H1 (cell line): Measurements from ENCODE around the gene TLK1. TPM values are rescaled to one million over a fixed set of nuclear protein-coding genes. Genes with fewer than 3 reads are reported as not detected.
A peak's percentile ranks its signal among the peaks of the same experiment; 100 is the strongest.

ENCODE experiments used
- CTCF ChIA-PET: fragments of 300-600 bp; sonication (Branson Sonifier 250); formaldehyde crosslinking; loops from one replicate; lab custom pipeline; 2021; ENCODE audit not compliant: partially characterized antibody; lab: Charles Lee
- POLR2A ChIA-PET: fragments of 300-600 bp; sonication (Branson Sonifier 250); formaldehyde crosslinking; loops from one replicate; lab custom pipeline; 2021; ENCODE audit warnings: inconsistent platforms; ENCODE audit not compliant: partially characterized antibody; lab: Charles Lee
- DNase-seq, 2 experiments: peaks; one replicate each; pipeline versions ENCODE4 v3.0.0 to v3.0.0-alpha.2; 2010 to 2022; ENCODE audit warnings: low spot score in 2 of 2, low read depth in 1 of 2, mixed read lengths in 1 of 2
- FAIRE-seq: peaks from 2 replicates; lab custom pipeline; 2011; peaks lifted over from hg19 to GRCh38; lab: Jason Lieb, UNC
- H2AFZ ChIP-seq: 2 replicates; pipeline ENCODE4 v1.8.1; 2012; ENCODE audit warnings: low read length, inconsistent platforms
- H2AK5ac ChIP-seq: 2 replicates; pipeline ENCODE4 v1.6.1; 2013; ENCODE audit warnings: low read depth, low read length
- H2BK120ac ChIP-seq: replicated peaks from 2 replicates; pipeline ENCODE3; 2013; ENCODE audit warnings: low read depth, low read length, inconsistent platforms
- H2BK12ac ChIP-seq: 2 replicates; pipeline ENCODE4 v1.6.1; 2013; ENCODE audit warnings: low read depth, low read length
- H2BK15ac ChIP-seq: 2 replicates; pipeline ENCODE4 v1.6.1; 2013; ENCODE audit warnings: low read length
- H2BK20ac ChIP-seq: 2 replicates; pipeline ENCODE4 v1.6.1; 2013; ENCODE audit warnings: low read length
- H2BK5ac ChIP-seq: 2 replicates; pipeline ENCODE4 v1.6.1; 2013; ENCODE audit warnings: low read depth, low read length
- H3K14ac ChIP-seq: 2 replicates; pipeline ENCODE4 v1.6.1; 2013; ENCODE audit warnings: inconsistent platforms; ENCODE audit not compliant: insufficient read length
- H3K18ac ChIP-seq: 2 replicates; pipeline ENCODE4 v1.6.1; 2013; ENCODE audit warnings: low read length; ENCODE audit errors: extremely low read depth
- H3K23ac ChIP-seq: 2 replicates; pipeline ENCODE4 v1.6.1; 2013; ENCODE audit warnings: inconsistent platforms; ENCODE audit not compliant: insufficient read length
- H3K23me2 ChIP-seq: 2 replicates; pipeline ENCODE4 v1.6.1; 2013; ENCODE audit warnings: low read depth, low read length
- H3K27ac ChIP-seq: 2 replicates; pipeline ENCODE4 v1.6.1; 2011; ENCODE audit warnings: low read depth, low read length, inconsistent platforms
- H3K27me3 ChIP-seq, 4 experiments: replicated peaks in 1 of 4; 1 replicate in 1 of 4; 2 replicates in 3 of 4; pipeline versions ENCODE4 v1.6.1 to v1.8.1; 2011 to 2013; ENCODE audit warnings: low read length in 3 of 4, mild to moderate bottlenecking in 3 of 4, inconsistent platforms in 2 of 4, mixed read lengths in 2 of 4, moderate library complexity in 1 of 4; ENCODE audit not compliant: control insufficient read depth in 3 of 4, insufficient read depth in 3 of 4; ENCODE audit errors: extremely low read depth in 1 of 4
- H3K36me3 ChIP-seq, 4 experiments: 2 replicates each; pipeline versions ENCODE4 v1.6.1 to v1.8.1; 2011 to 2013; ENCODE audit warnings: mild to moderate bottlenecking in 4 of 4, low read length in 3 of 4, moderate library complexity in 2 of 4, control low read depth in 1 of 4, inconsistent platforms in 1 of 4; ENCODE audit not compliant: insufficient read depth in 4 of 4, control insufficient read depth in 2 of 4
- H3K4ac ChIP-seq: replicated peaks from 2 replicates; pipeline ENCODE3; 2013; ENCODE audit warnings: low read length, low read depth, mixed read lengths, inconsistent platforms; ENCODE audit not compliant: insufficient read length
- H3K4me1 ChIP-seq, 4 experiments: replicated peaks in 1 of 4; 1 replicate in 1 of 4; 2 replicates in 3 of 4; pipeline versions ENCODE4 v1.6.1 to v1.8.1; 2011 to 2013; ENCODE audit warnings: low read length in 3 of 4, inconsistent platforms in 2 of 4, mixed read lengths in 1 of 4; ENCODE audit not compliant: insufficient read depth in 4 of 4, control insufficient read depth in 3 of 4
- H3K4me2 ChIP-seq, 2 experiments: 2 replicates each; pipeline versions ENCODE4 v1.6.1 to v1.8.1; 2011 to 2013; ENCODE audit warnings: low read depth in 2 of 2, low read length in 2 of 2, control low read depth in 1 of 2, inconsistent platforms in 1 of 2, mild to moderate bottlenecking in 1 of 2; ENCODE audit not compliant: insufficient read depth in 1 of 2
- H3K4me3 ChIP-seq, 4 experiments: fragments of 200-600, 300-600 bp in 1 of 4; sonication (generic), shearing (Covaris generic), sonication (Bioruptor Twin) in 1 of 4; 2 replicates each; pipeline versions ENCODE4 v1.5.1 to v1.8.1; 2011 to 2016; ENCODE audit warnings: low read length in 4 of 4, low read depth in 3 of 4, control low read depth in 2 of 4, inconsistent platforms in 2 of 4, mild to moderate bottlenecking in 2 of 4, mixed read lengths in 1 of 4, moderate library complexity in 1 of 4; ENCODE audit not compliant: insufficient read depth in 2 of 4; ENCODE audit errors: extremely low read depth in 1 of 4
- H3K56ac ChIP-seq: replicated peaks from 2 replicates; pipeline ENCODE3; 2013; ENCODE audit warnings: low read depth, mild to moderate bottlenecking, mixed read lengths, low read length, inconsistent platforms; ENCODE audit not compliant: insufficient read length
- H3K79me1 ChIP-seq: 2 replicates; pipeline ENCODE4 v1.6.1; 2013; ENCODE audit warnings: low read depth, low read length, control low read depth
- H3K79me2 ChIP-seq, 2 experiments: 2 replicates each; pipeline versions ENCODE4 v1.6.1 to v1.8.1; 2012 to 2013; ENCODE audit warnings: low read length in 2 of 2, mild to moderate bottlenecking in 2 of 2, inconsistent platforms in 1 of 2; ENCODE audit not compliant: insufficient read depth in 2 of 2, control insufficient read depth in 1 of 2
- H3K9ac ChIP-seq, 4 experiments: replicated peaks in 1 of 4; 1 replicate in 1 of 4; 2 replicates in 3 of 4; pipeline versions ENCODE4 v1.6.1 to v1.8.1; 2011 to 2013; ENCODE audit warnings: low read depth in 3 of 4, low read length in 3 of 4, control low read depth in 2 of 4, mild to moderate bottlenecking in 2 of 4, moderate library complexity in 2 of 4, inconsistent platforms in 1 of 4; ENCODE audit errors: extremely low read depth in 1 of 4
- H3K9me3 ChIP-seq, 2 experiments: 2 replicates each; pipeline versions ENCODE4 v1.6.1 to v1.8.1; 2012 to 2013; ENCODE audit warnings: mild to moderate bottlenecking in 2 of 2, moderate library complexity in 2 of 2, control low read depth in 1 of 2, inconsistent platforms in 1 of 2, low read depth in 1 of 2, low read length in 1 of 2, mixed read lengths in 1 of 2; ENCODE audit not compliant: insufficient read depth in 2 of 2
- H4K20me1 ChIP-seq, 2 experiments: replicated peaks in 1 of 2; 2 replicates each; pipeline versions ENCODE3 to v1.8.1; 2011 to 2013; ENCODE audit warnings: inconsistent platforms in 2 of 2, low read length in 2 of 2, mild to moderate bottlenecking in 1 of 2; ENCODE audit not compliant: insufficient read depth in 2 of 2, control insufficient read depth in 1 of 2
- H4K5ac ChIP-seq: 2 replicates; pipeline ENCODE4 v1.6.1; 2013; ENCODE audit warnings: low read length, low read depth, mixed read lengths, inconsistent platforms; ENCODE audit not compliant: insufficient read length
- H4K8ac ChIP-seq: 2 replicates; pipeline ENCODE4 v1.8.0; 2013; ENCODE audit warnings: mild to moderate bottlenecking, moderate library complexity, low read length, inconsistent platforms; ENCODE audit not compliant: insufficient read depth; ENCODE audit errors: extremely low read depth
- H4K91ac ChIP-seq: replicated peaks from 2 replicates; pipeline ENCODE3; 2013; ENCODE audit warnings: low read length, mixed read lengths, inconsistent platforms; ENCODE audit not compliant: insufficient read length
- BCL11A ChIP-seq, 2 experiments: IDR thresholded peaks; one replicate each; pipeline ENCODE4 v1.6.1; 2011; ENCODE audit warnings: low read depth in 2 of 2, low read length in 2 of 2, mild to moderate bottlenecking in 2 of 2
- CREB1 ChIP-seq: IDR thresholded peaks from 2 replicates; pipeline ENCODE4 v1.6.1; 2012; ENCODE audit warnings: inconsistent platforms
- EP300 ChIP-seq, 2 experiments: IDR thresholded peaks; 1 replicate in 1 of 2; 2 replicates in 1 of 2; pipeline ENCODE4 v1.6.1; 2011 to 2012; ENCODE audit warnings: low read depth in 2 of 2, low read length in 2 of 2, mild to moderate bottlenecking in 2 of 2, borderline replicate concordance in 1 of 2, inconsistent platforms in 1 of 2, moderate library complexity in 1 of 2
- GTF2F1 ChIP-seq: IDR thresholded peaks from 2 replicates; pipeline ENCODE4 v1.6.1; 2012; ENCODE audit warnings: low read depth, low read length, improper control_type of control experiment, borderline replicate concordance
- JUND ChIP-seq: IDR thresholded peaks from 2 replicates; pipeline ENCODE4 v1.6.1; 2011; ENCODE audit warnings: mild to moderate bottlenecking, improper control_type of control experiment, low read length
- MAX ChIP-seq: IDR thresholded peaks from 2 replicates; pipeline ENCODE4 v1.6.1; 2012; ENCODE audit warnings: inconsistent platforms
- POLR2A ChIP-seq, 2 experiments: IDR thresholded peaks; 1 replicate in 1 of 2; 2 replicates in 1 of 2; pipeline ENCODE4 v1.6.1; 2011; ENCODE audit warnings: low read depth in 2 of 2, low read length in 2 of 2, mild to moderate bottlenecking in 2 of 2; ENCODE audit errors: control extremely low read depth in 1 of 2
- RAD21 ChIP-seq, 2 experiments: IDR thresholded peaks in 1 of 2; conservative IDR thresholded peaks in 1 of 2; 2 replicates each; pipeline ENCODE4 v1.6.1; 2011; ENCODE audit warnings: low read depth in 2 of 2, low read length in 2 of 2, improper control_type of control experiment in 1 of 2, inconsistent platforms in 1 of 2, mild to moderate bottlenecking in 1 of 2, moderate library complexity in 1 of 2
- RBBP5 ChIP-seq: IDR thresholded peaks from 2 replicates; pipeline ENCODE4 v1.7.1; 2012; ENCODE audit warnings: low read depth, mild to moderate bottlenecking, inconsistent platforms, low read length, moderate library complexity, borderline replicate concordance
- RXRA ChIP-seq: IDR thresholded peaks from 2 replicates; pipeline ENCODE4 v1.6.1; 2011; ENCODE audit warnings: low read depth, mild to moderate bottlenecking, low read length, moderate library complexity; ENCODE audit not compliant: insufficient read depth
- SUZ12 ChIP-seq: fragments of 200-600 bp; sonication (generic); IDR thresholded peaks from 2 replicates; pipeline ENCODE4 v1.6.1; 2012; ENCODE audit warnings: mild to moderate bottlenecking, inconsistent platforms, low read length, moderate library complexity, mixed read lengths
- TAF1 ChIP-seq: IDR thresholded peaks from 2 replicates; pipeline ENCODE4 v1.6.1; 2011; ENCODE audit warnings: mild to moderate bottlenecking, low read depth, low read length
- TCF12 ChIP-seq: IDR thresholded peaks from 2 replicates; pipeline ENCODE4 v1.6.1; 2011; ENCODE audit warnings: low read depth, mild to moderate bottlenecking, low read length
- WGBS, 2 experiments: shearing (Covaris generic) in 1 of 2; methylation state at CpG; one replicate each; pipeline versions ENCODE4 v1.1.6 to v1.1.7; 2013 to 2015; ENCODE audit warnings: low lambda C conversion rate in 2 of 2, mixed read lengths in 2 of 2, inconsistent platforms in 1 of 2, low coverage in 1 of 2, missing lambda C conversion rate in 1 of 2; ENCODE audit not compliant: insufficient replicate concordance in 2 of 2, insufficient coverage in 1 of 2, insufficient read length in 1 of 2; ENCODE audit errors: extremely low coverage in 1 of 2, missing lambda C conversion rate in 1 of 2; 5-methylcytosine and 5-hydroxymethylcytosine counted together
- polyA plus RNA-seq, 7 experiments: library from polyadenylated mRNA; depleted of rRNA in 3 of 7; stranded (reverse) in 5 of 7; unstranded in 2 of 7; fragments of >200 nt in 5 of 7; fragments of 200-250 nt in 2 of 7; gene quantifications; 1 replicate in 5 of 7; 2 replicates in 1 of 7; 4 replicates in 1 of 7; pipeline versions ENCODE4 v1.2.1 to v1.2.3, GENCODE V29; 2011 to 2013; ENCODE audit warnings: missing spikeins in 2 of 7, mixed read lengths in 2 of 7
- total RNA-seq: library from RNA; stranded (reverse); fragmentation: NEBNext Ultra II Directional; extraction: Animal tissue kit (Norgen Biotek cat#: 25700); gene quantifications from 2 replicates; pipeline ENCODE4 v1.2.1, GENCODE V29; 2021

The TLK1 gene
- total and polyA plus RNA-seq, 2 of the 8 experiments (the other 6 are each of a cell fraction or from before 2014, with no cell fraction given) = 11.2 to 102 TPM

GRCh38 chr2:171166328-171166983 is 5.8 kb upstream of the TLK1 start:
- Histone ChIP-seq H2BK5ac (no peak overlapping the region), H3K36me3 (no peaks in the 10 kb centered on the region), H4K8ac (no peak overlapping the region), H2BK15ac (no peak overlapping the region), H3K4me1 (no peaks in the 10 kb centered on the region; a peak in 2 of 7 replicates), H2AK5ac (no peak overlapping the region), H3K9me3 (no peaks in the 10 kb centered on the region; a peak in 1 of 4 replicates), H3K56ac (no peak overlapping the region), H3K27ac (no peak overlapping the region), H4K20me1 (no peaks in the 10 kb centered on the region), H3K23ac (no peak overlapping the region), H3K23me2 (no peaks in the 10 kb centered on the region), H2BK120ac (no peak overlapping the region), H3K4ac (no peak overlapping the region), H3K14ac (no peak overlapping the region), H2BK12ac (no peak overlapping the region), H3K4me3 (no peak overlapping the region), H4K91ac (no peak overlapping the region), H3K4me2 (no peak overlapping the region), H4K5ac (no peak overlapping the region), H3K79me1 (no peaks in the 10 kb centered on the region), H3K18ac (no peak overlapping the region), H3K27me3 (no peaks in the 10 kb centered on the region), H2AFZ (no peak overlapping the region), H3K79me2 (peaks cover 0 to 7% of the 10 kb centered on the region in 2 experiments; a peak in 1 of 4 replicates), H2BK20ac (no peak overlapping the region; the same call in 1 of the 2 replicates), H3K9ac (peak overlapping the region in 1 of 4 experiments; percentile 34; a peak in 1 of 7 replicates)
- FAIRE-seq (no peak), DNase-seq (no peak)
- 97% methylated on average over 6 of the region's 6 CpGs; no CpG with 5 or more reads in 1 of the 2 experiments for WGBS, 2 experiments
- ChIA-PET CTCF (no interaction called here), POLR2A (interaction anchor here (1.3 kb wide), 1 partner anchor 265 kb away, joined by 3 read pairs; no protein-coding TSS in a partner anchor)
- TF ChIP-seq CREB1 = no peak
- no peak for TF ChIP-seq EP300 (IDR thresholded peaks at IDR 0.05; ENCODE audit: borderline replicate concordance in 1 of 2, low read depth in 2 of 2, low read length in 2 of 2)
- TF ChIP-seq GTF2F1 = no peak
- no peak for TF ChIP-seq POLR2A (IDR thresholded peaks at IDR 0.05; ENCODE audit: control extremely low read depth in 1 of 2, low read depth in 2 of 2, low read length in 2 of 2)
- no peak for TF ChIP-seq RBBP5
- TF ChIP-seq JUND = no peak
- TF ChIP-seq RXRA = no peak
- no peak for TF ChIP-seq TAF1
- no peak for TF ChIP-seq MAX
- TF ChIP-seq BCL11A (IDR thresholded peaks at IDR 0.05; ENCODE audit: low read depth in 2 of 2, low read length in 2 of 2) = no peak
- no peak for TF ChIP-seq TCF12
- TF ChIP-seq RAD21 (IDR thresholded peaks at IDR 0.05 in 1 of 2, conservative IDR thresholded peaks at IDR 0.05 in 1 of 2; ENCODE audit: low read depth in 2 of 2, low read length in 2 of 2) = no peak
- no peak for TF ChIP-seq SUZ12
